ENCODE data around the gene TANGO2.

The TANGO2 gene

GRCh38 chr22:20038574-20038973 is 17.7 kb downstream of the TANGO2 start:
- Histone ChIP-seq H3K79me2 (ENCODE audit: insufficient read depth, low read length) (peaks cover 29% of the 10 kb centered on the region), H3K27ac (ENCODE audit: low read length) (no peak overlapping the region), H3K9me3 (ENCODE audit: insufficient read depth, low read length, severe bottlenecking) (no peaks in the 10 kb centered on the region), H2AFZ (ENCODE audit: low read depth, low read length) (no peak overlapping the region), H3K36me3 (ENCODE audit: insufficient read depth, low read length) (peaks cover 59% of the 10 kb centered on the region), H3K4me1 (ENCODE audit: insufficient read depth, low read length) (no peaks in the 10 kb centered on the region), H4K20me1 (ENCODE audit: insufficient read depth, low read length) (peaks cover 26% of the 10 kb centered on the region), H3K4me3 (ENCODE audit: low read depth in 1 of 2, low read length in 2 of 2) (no peak overlapping the region), H3K9ac (ENCODE audit: low read depth, low read length) (no peak overlapping the region), H3K4me2 (ENCODE audit: insufficient read depth, low read length) (no peak overlapping the region), H3K27me3 (ENCODE audit: insufficient read depth, low read length, poor library complexity) (no peaks in the 10 kb centered on the region)
- ATAC-seq (ENCODE audit: insufficient read depth, low read depth) (no peak), DNase-seq (no peak)
- no peak for TF ChIP-seq EZH2 (IDR thresholded peaks at IDR 0.05; ENCODE audit: borderline replicate concordance, low read depth, low read length, severe bottlenecking)
- no peak for TF ChIP-seq CTCF (IDR thresholded peaks at IDR 0.05; ENCODE audit: borderline replicate concordance, extremely low read depth, low read length, poor library complexity, severe bottlenecking)

DNA sequence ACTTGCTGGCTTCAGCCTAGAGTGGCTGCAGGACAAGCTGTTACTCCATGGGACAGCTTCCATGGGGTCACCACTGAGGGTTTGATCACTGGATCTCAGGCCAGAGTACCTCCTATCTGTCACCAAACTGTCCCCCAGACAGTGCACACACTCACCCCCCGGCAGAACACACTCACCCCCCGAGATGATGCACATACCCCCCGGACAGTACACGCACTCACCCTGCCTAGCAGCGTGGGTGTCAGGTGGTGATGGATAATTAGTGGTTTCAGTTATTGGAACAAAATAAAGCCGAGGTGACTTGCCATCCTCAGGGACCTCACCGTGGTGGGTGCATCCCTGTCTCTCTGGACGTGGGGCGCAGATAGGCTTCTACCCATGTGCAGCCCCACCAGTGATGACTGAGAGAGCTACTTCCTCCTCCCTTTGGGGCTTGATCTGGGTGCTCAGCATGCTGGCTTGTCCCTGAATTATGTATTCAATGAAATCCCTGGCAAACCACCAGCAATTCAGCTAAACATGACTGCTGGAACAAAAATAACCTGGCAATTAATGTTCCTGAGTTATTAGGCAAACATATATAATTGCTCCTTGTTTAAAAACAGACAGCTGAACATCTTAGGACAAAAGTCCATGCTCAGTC is 18.9 kb downstream of the TANGO2 start:
- TF ChIP-seq CTCF (IDR thresholded peaks at IDR 0.05; ENCODE audit: borderline replicate concordance, extremely low read depth, low read length, poor library complexity, severe bottlenecking) (no peak), EZH2 (IDR thresholded peaks at IDR 0.05; ENCODE audit: borderline replicate concordance, low read depth, low read length, severe bottlenecking) (no peak)
- DNase-seq = no peak
- Histone ChIP-seq H3K4me1 (ENCODE audit: insufficient read depth, low read length) (no peaks in the 10 kb centered on the region), H3K36me3 (ENCODE audit: insufficient read depth, low read length) (peaks cover 64% of the 10 kb centered on the region), H4K20me1 (ENCODE audit: insufficient read depth, low read length) (peaks cover 21% of the 10 kb centered on the region), H3K4me3 (ENCODE audit: low read depth in 1 of 2, low read length in 2 of 2) (no peak overlapping the region), H3K9me3 (ENCODE audit: insufficient read depth, low read length, severe bottlenecking) (no peaks in the 10 kb centered on the region), H3K27ac (ENCODE audit: low read length) (no peak overlapping the region), H3K27me3 (ENCODE audit: insufficient read depth, low read length, poor library complexity) (no peaks in the 10 kb centered on the region), H3K79me2 (ENCODE audit: insufficient read depth, low read length) (peaks cover 20% of the 10 kb centered on the region), H2AFZ (ENCODE audit: low read depth, low read length) (no peak overlapping the region), H3K9ac (ENCODE audit: low read depth, low read length) (no peak overlapping the region), H3K4me2 (ENCODE audit: insufficient read depth, low read length) (no peak overlapping the region)
- ATAC-seq (ENCODE audit: insufficient read depth, low read depth) = no peak

- H3K27ac ChIP-seq (ENCODE audit: low read length) = no peak overlapping the region
- H4K20me1 ChIP-seq (ENCODE audit: insufficient read depth, low read length) = peaks cover 19% of the 10 kb centered on the region
- H3K9ac ChIP-seq (ENCODE audit: low read depth, low read length) = no peak overlapping the region
- H3K4me3 ChIP-seq (ENCODE audit: low read depth in 1 of 2, low read length in 2 of 2) = no peak overlapping the region
- H3K27me3 ChIP-seq (ENCODE audit: insufficient read depth, low read length, poor library complexity) = no peaks in the 10 kb centered on the region
- H3K4me1 ChIP-seq (ENCODE audit: insufficient read depth, low read length) = no peaks in the 10 kb centered on the region
- peaks cover 13% of the 10 kb centered on the region for H3K79me2 ChIP-seq (ENCODE audit: insufficient read depth, low read length)
- peaks cover 63% of the 10 kb centered on the region for H3K36me3 ChIP-seq (ENCODE audit: insufficient read depth, low read length)
- TF ChIP-seq EZH2 (IDR thresholded peaks at IDR 0.05; ENCODE audit: borderline replicate concordance, low read depth, low read length, severe bottlenecking) = no peak
- TF ChIP-seq CTCF (IDR thresholded peaks at IDR 0.05; ENCODE audit: borderline replicate concordance, extremely low read depth, low read length, poor library complexity, severe bottlenecking) = no peak
- DNase-seq = no peak
- H2AFZ ChIP-seq (ENCODE audit: low read depth, low read length) = no peak overlapping the region
- ATAC-seq (ENCODE audit: insufficient read depth, low read depth) = no peak
- H3K9me3 ChIP-seq (ENCODE audit: insufficient read depth, low read length, severe bottlenecking) = no peaks in the 10 kb centered on the region
- no peak overlapping the region for H3K4me2 ChIP-seq (ENCODE audit: insufficient read depth, low read length)
These were observed 19.7 kb downstream of the TANGO2 start for GRCh38 chr22:20040327-20041200.
